Transverse colon (tissue), 4 donors: ENCODE data around the gene SSTR5.

ENCODE experiments used
- CTCF ChIP-seq, 5 experiments: fragments of 200-600 bp in 3 of 5; fragments of 450-650 bp in 2 of 5; sonication (generic) in 3 of 5; IDR thresholded peaks; 1 replicate in 2 of 5; 2 replicates in 3 of 5; pipeline ENCODE4 v1.5.1; 2016 to 2017; ENCODE audit warnings: antibody characterized with exemption in 5 of 5, inconsistent platforms in 3 of 5, mild to moderate bottlenecking in 2 of 5, moderate library complexity in 1 of 5
- EP300 ChIP-seq: sonication (generic); formaldehyde crosslinking; IDR thresholded peaks from one replicate; pipeline ENCODE4 v1.6.1; 2017; ENCODE audit warnings: antibody characterized with exemption, low read depth
- POLR2A ChIP-seq: fragments of 450-650 bp; IDR thresholded peaks from one replicate; pipeline ENCODE4 v1.6.1; 2016; ENCODE audit warnings: antibody characterized with exemption, mild to moderate bottlenecking, moderate library complexity
- POLR2AphosphoS5 ChIP-seq, 3 donors: sonication (generic); formaldehyde crosslinking; IDR thresholded peaks; one replicate each; pipeline ENCODE4 v1.6.1; 2016; ENCODE audit warnings: antibody characterized with exemption in 3 of 3

GRCh38 chr16:1119129-1119528, 46.6 kb downstream of the SSTR5 start:
- TF ChIP-seq CTCF (IDR thresholded peaks at IDR 0.05) (no peak), POLR2A (no peak), EP300 (no peak), POLR2AphosphoS5 (IDR thresholded peaks at IDR 0.05) (no peak)
